ENCODE data around the gene MAP3K15. TPM values are rescaled to one million over a fixed set of nuclear protein-coding genes. Genes with fewer than 3 reads are reported as not detected.

MAP3K15 gene
- total and polyA plus RNA-seq, 8 donors, result 0.32 to 7.1 (median 1.2) TPM

GRCh38 chrX:19541931-19542330 is 26.6 kb upstream of the MAP3K15 start:
- Histone ChIP-seq H3K4me3 (no peak overlapping the region), H3K4me1 (no peaks in the 10 kb centered on the region), H3K27ac (no peak overlapping the region), H3K36me3 (no peaks in the 10 kb centered on the region), H3K27me3 (peaks cover 0 to 9% (median 4%) of the 10 kb centered on the region in 4 donors), H3K9me3 (no peaks in the 10 kb centered on the region)
- FAIRE-seq (no peak), DNase-seq (no peak), ATAC-seq (no peak)
- WGBS, 2 donors, result 78 to 91% methylated on average over 19 of the region's 19 CpGs
- intact Hi-C loops (cut with DNase I), result loop anchor here in 1 of 3 donors (5.0 kb wide), 1 partner anchor 165 kb away; no protein-coding TSS in a partner anchor
- TF ChIP-seq, protein P1, sequence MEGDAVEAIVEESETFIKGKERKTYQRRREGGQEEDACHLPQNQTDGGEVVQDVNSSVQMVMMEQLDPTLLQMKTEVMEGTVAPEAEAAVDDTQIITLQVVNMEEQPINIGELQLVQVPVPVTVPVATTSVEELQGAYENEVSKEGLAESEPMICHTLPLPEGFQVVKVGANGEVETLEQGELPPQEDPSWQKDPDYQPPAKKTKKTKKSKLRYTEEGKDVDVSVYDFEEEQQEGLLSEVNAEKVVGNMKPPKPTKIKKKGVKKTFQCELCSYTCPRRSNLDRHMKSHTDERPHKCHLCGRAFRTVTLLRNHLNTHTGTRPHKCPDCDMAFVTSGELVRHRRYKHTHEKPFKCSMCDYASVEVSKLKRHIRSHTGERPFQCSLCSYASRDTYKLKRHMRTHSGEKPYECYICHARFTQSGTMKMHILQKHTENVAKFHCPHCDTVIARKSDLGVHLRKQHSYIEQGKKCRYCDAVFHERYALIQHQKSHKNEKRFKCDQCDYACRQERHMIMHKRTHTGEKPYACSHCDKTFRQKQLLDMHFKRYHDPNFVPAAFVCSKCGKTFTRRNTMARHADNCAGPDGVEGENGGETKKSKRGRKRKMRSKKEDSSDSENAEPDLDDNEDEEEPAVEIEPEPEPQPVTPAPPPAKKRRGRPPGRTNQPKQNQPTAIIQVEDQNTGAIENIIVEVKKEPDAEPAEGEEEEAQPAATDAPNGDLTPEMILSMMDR (IDR thresholded peaks at IDR 0.05), result no peak

GRCh38 chrX:19541196-19541595 is 25.9 kb upstream of the MAP3K15 start:
- no peak overlapping the region for H3K4me3 ChIP-seq
- TF ChIP-seq, protein P1 (IDR thresholded peaks at IDR 0.05), result no peak
- FAIRE-seq (no peak), ATAC-seq (no peak), DNase-seq (no peak)
- intact Hi-C loops (cut with DNase I), result loop anchor here in 1 of 3 donors (5.0 kb wide), 1 partner anchor 164 kb away; no protein-coding TSS in a partner anchor
- no peaks in the 10 kb centered on the region for H3K9me3 ChIP-seq
- no peaks in the 10 kb centered on the region for H3K36me3 ChIP-seq
- no peaks in the 10 kb centered on the region for H3K4me1 ChIP-seq
- peaks cover 0 to 9% (median 4%) of the 10 kb centered on the region in 4 donors for H3K27me3 ChIP-seq
- no peak overlapping the region for H3K27ac ChIP-seq
- WGBS, 2 donors, result 54 to 89% methylated on average over 3 of the region's 3 CpGs

DNA sequence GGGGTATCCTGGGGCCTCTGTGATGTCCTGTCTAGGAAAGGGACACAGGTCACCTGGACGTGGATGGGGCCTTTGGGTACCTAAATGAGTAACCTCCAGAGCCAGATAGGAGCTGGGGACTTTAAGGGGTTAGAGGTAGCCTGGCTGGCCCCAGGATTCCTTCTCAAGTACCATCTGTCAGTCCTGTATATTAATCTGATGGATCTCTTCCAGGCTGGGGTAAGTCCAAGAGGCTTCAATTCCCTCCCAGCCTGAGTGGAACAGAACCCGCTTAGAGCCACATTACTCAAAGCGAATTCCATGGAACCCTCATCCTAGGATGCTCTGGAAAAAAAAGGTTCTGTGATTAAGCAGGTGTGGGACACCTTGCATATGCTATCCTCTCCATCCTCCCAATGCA is 24.8 kb upstream of the MAP3K15 start:
- H3K27me3 ChIP-seq, result peaks cover 0 to 7% (median 0%) of the 10 kb centered on the region in 4 donors
- TF ChIP-seq, protein P1 (IDR thresholded peaks at IDR 0.05), result no peak
- ATAC-seq, result no peak
- no peaks in the 10 kb centered on the region for H3K4me1 ChIP-seq
- intact Hi-C loops (cut with DNase I), result loop anchor here in 1 of 3 donors (5.0 kb wide), 1 partner anchor 163 kb away; no protein-coding TSS in a partner anchor
- 71 to 75% methylated on average over 3 of the region's 3 CpGs for WGBS, 2 donors
- H3K27ac ChIP-seq, result no peak overlapping the region
- no peaks in the 10 kb centered on the region for H3K36me3 ChIP-seq
- no peak overlapping the region for H3K4me3 ChIP-seq
- H3K9me3 ChIP-seq, result no peaks in the 10 kb centered on the region
- FAIRE-seq, result no peak
- DNase-seq, result no peak

- H3K36me3 ChIP-seq, result no peaks in the 10 kb centered on the region
- no peak overlapping the region for H3K4me3 ChIP-seq
- intact Hi-C loops (cut with DNase I), result loop anchor here in 2 of 3 donors (5.0 to 10.0 kb wide), 2 partner anchors 162 to 165 kb away; no protein-coding TSS in a partner anchor
- no peaks in the 10 kb centered on the region for H3K9me3 ChIP-seq
- WGBS, 2 donors, result 83 to 84% methylated on average over 4 of the region's 4 CpGs
- no peak overlapping the region for H3K27ac ChIP-seq
- no peaks in the 10 kb centered on the region for H3K4me1 ChIP-seq
- FAIRE-seq, result no peak
- ATAC-seq, result no peak
- TF ChIP-seq, protein P1 (IDR thresholded peaks at IDR 0.05), result no peak
- DNase-seq, result no peak
- peaks cover 0 to 3% (median under 1%) of the 10 kb centered on the region in 4 donors for H3K27me3 ChIP-seq
Measured at GRCh38 chrX:19539665-19540064, 24.4 kb upstream of the MAP3K15 start.

DNA sequence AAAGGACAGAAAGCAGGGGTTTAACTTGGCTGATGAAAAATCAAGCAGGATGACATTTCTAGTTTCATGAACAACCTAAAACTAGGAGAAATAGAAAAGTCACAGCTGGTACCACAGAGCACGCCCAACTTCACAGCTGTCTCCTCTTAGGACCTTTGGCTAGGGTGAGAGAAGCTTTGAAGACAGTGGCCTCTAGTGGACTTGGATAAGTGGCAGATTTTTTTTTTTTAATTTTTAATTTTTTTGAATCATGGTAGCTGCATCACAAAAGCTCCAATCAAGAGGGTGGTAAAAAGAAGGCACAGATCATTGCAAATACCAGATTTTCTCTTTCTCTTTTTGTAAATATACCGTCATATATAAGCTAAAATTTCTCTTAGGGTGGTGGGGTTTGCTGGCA is 20.2 kb upstream of the MAP3K15 start:
- TF ChIP-seq, protein P1 (IDR thresholded peaks at IDR 0.05), result peak in 3 of 4 donors; percentile 19 to 24 (median 20)
- H3K36me3 ChIP-seq, result no peaks in the 10 kb centered on the region
- H3K27ac ChIP-seq, result no peak overlapping the region
- H3K4me1 ChIP-seq, result no peaks in the 10 kb centered on the region
- WGBS, 2 donors, result 38 to 39% methylated on average over 2 of the region's 2 CpGs
- H3K9me3 ChIP-seq, result no peaks in the 10 kb centered on the region
- DNase-seq, result no peak
- H3K27me3 ChIP-seq, result peaks cover 0 to 4% (median 0%) of the 10 kb centered on the region in 4 donors
- peak; percentile 78 for FAIRE-seq
- intact Hi-C loops (cut with DNase I), result loop anchor here in 1 of 3 donors (10.0 kb wide), 1 partner anchor 161 kb away; no protein-coding TSS in a partner anchor
- peak in 3 of 4 donors; percentile 56 to 80 (median 78) for ATAC-seq
- no peak overlapping the region for H3K4me3 ChIP-seq
